Frontal cortex (tissue), 1 donor: ENCODE results near the gene HSPB6. TPM values are rescaled to one million over a fixed set of nuclear protein-coding genes. Genes with fewer than 3 reads are reported as not detected.

Experiments used
- total RNA-seq: library from RNA; depleted of rRNA; stranded (reverse); fragments of >200 nt; gene quantifications from one replicate; pipeline ENCODE4 v1.2.3, GENCODE V29; 2014

The HSPB6 gene
- total RNA-seq, 1 donor from 2014 or later: under 0.01 TPM

Other genes with a start within 250 kb of the HSPB6 start
- gene DMKN, start 243.4 kb downstream of the HSPB6 start, total RNA-seq: under 0.01 TPM
- not detected for gene SBSN, start 228.7 kb downstream of the HSPB6 start, total RNA-seq
- gene GAPDHS, start 223.6 kb downstream of the HSPB6 start, total RNA-seq: not detected
- 50.1 TPM for gene TMEM147, start 211.4 kb downstream of the HSPB6 start, total RNA-seq
- not detected for gene ATP4A, start 193.4 kb downstream of the HSPB6 start, total RNA-seq
- gene PMIS2, start 170.9 kb downstream of the HSPB6 start, total RNA-seq: not detected
- 5.3 TPM for gene HAUS5, start 144.3 kb downstream of the HSPB6 start, total RNA-seq
- gene RBM42, start 128.0 kb downstream of the HSPB6 start, total RNA-seq: 21.6 TPM
- 0.82 TPM for gene ETV2, start 115.3 kb downstream of the HSPB6 start, total RNA-seq
- gene COX6B1, start 108.7 kb downstream of the HSPB6 start, total RNA-seq: 210 TPM
- gene UPK1A, start 90.5 kb downstream of the HSPB6 start, total RNA-seq: not detected
- not detected for gene ZBTB32, start 52.5 kb downstream of the HSPB6 start, total RNA-seq
- gene KMT2B, start 39.0 kb downstream of the HSPB6 start, total RNA-seq: 3.7 TPM
- gene IGFLR1, start 14.6 kb downstream of the HSPB6 start, total RNA-seq: 2.9 TPM
- gene U2AF1L4, start 11.6 kb downstream of the HSPB6 start, total RNA-seq: 9.4 TPM
- 5.7 TPM for gene PSENEN, start 11.4 kb downstream of the HSPB6 start, total RNA-seq
- gene LIN37, start 8.5 kb downstream of the HSPB6 start, total RNA-seq: 9.0 TPM
- 3.3 TPM for gene PROSER3, start 1.1 kb upstream of the HSPB6 start, total RNA-seq
- 52.6 TPM for gene ARHGAP33, start 18.5 kb upstream of the HSPB6 start, total RNA-seq
- gene PRODH2, start 55.8 kb upstream of the HSPB6 start, total RNA-seq: not detected
- gene NPHS1, start 95.5 kb upstream of the HSPB6 start, total RNA-seq: 1.2 TPM
- gene KIRREL2, start 99.9 kb upstream of the HSPB6 start, total RNA-seq: 0.41 TPM
- gene APLP1, start 111.5 kb upstream of the HSPB6 start, total RNA-seq: 214 TPM
- gene NFKBID, start 143.5 kb upstream of the HSPB6 start, total RNA-seq: 2.4 TPM
- 0.41 TPM for gene HCST, start 145.5 kb upstream of the HSPB6 start, total RNA-seq
- gene TYROBP, start 151.3 kb upstream of the HSPB6 start, total RNA-seq: 2.9 TPM
- gene LRFN3, start 179.3 kb upstream of the HSPB6 start, total RNA-seq: 7.7 TPM
- 13.9 TPM for gene SDHAF1, start 238.2 kb upstream of the HSPB6 start, total RNA-seq